Spleen (tissue), 7 donors: ENCODE results near the gene LSM14B.

ENCODE experiments used
- POLR2A ChIP-seq, 3 donors: fragments of 450-650 bp; IDR thresholded peaks; one replicate each; pipeline ENCODE4 v1.5.1; 2017; ENCODE audit warnings: antibody characterized with exemption in 3 of 3, mild to moderate bottlenecking in 1 of 3
- POLR2AphosphoS5 ChIP-seq, 3 donors: sonication (generic); formaldehyde crosslinking; IDR thresholded peaks; one replicate each; pipeline ENCODE4 v1.5.1; 2017; ENCODE audit warnings: antibody characterized with exemption in 3 of 3
- TF ChIP-seq, protein P1 (sequence below), 11 experiments: fragments of 200-600 bp in 7 of 11; fragments of 450-650 bp in 4 of 11; sonication (generic) in 4 of 11; IDR thresholded peaks in 8 of 11; conservative IDR thresholded peaks in 3 of 11; 1 replicate in 7 of 11; 2 replicates in 4 of 11; pipeline versions ENCODE4 v1.4.0 to v1.8.0; 2016 to 2021; ENCODE audit warnings: antibody characterized with exemption in 11 of 11, inconsistent platforms in 4 of 11, mild to moderate bottlenecking in 1 of 11
- donor health status: DM: no; HTN: no; CAD: no; lungs with moderate emphysema.
- donor health status: DM: no; HTN: no; CAD: no.
- donor health status: DM: no; HTN: no; CAD: no.

DNA sequence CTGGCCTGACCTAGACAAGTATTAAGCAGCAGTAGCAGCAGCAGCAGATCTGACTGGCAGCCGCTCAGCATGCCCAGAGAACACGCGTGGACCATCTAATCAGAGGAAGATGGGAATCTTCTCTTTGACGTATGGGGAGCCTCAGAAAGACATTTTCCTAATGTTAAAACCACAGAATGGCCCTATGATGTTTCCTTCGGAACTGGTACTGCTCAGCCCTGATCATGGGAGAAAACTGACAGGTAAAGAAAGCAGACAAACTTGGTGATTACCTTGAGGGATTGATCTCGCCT lies 14.8 kb downstream of the LSM14B start:
- TF ChIP-seq POLR2AphosphoS5 (IDR thresholded peaks at IDR 0.05) (no peak), POLR2A (IDR thresholded peaks at IDR 0.05) (no peak)
- TF ChIP-seq, protein P1, sequence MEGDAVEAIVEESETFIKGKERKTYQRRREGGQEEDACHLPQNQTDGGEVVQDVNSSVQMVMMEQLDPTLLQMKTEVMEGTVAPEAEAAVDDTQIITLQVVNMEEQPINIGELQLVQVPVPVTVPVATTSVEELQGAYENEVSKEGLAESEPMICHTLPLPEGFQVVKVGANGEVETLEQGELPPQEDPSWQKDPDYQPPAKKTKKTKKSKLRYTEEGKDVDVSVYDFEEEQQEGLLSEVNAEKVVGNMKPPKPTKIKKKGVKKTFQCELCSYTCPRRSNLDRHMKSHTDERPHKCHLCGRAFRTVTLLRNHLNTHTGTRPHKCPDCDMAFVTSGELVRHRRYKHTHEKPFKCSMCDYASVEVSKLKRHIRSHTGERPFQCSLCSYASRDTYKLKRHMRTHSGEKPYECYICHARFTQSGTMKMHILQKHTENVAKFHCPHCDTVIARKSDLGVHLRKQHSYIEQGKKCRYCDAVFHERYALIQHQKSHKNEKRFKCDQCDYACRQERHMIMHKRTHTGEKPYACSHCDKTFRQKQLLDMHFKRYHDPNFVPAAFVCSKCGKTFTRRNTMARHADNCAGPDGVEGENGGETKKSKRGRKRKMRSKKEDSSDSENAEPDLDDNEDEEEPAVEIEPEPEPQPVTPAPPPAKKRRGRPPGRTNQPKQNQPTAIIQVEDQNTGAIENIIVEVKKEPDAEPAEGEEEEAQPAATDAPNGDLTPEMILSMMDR (IDR thresholded peaks at IDR 0.05 in 8 of 11, conservative IDR thresholded peaks at IDR 0.05 in 3 of 11): peak in 6 of 11 experiments; percentile 15 to 59 (median 40)
